Left ventricle myocardium inferior (tissue), 1 donor: ENCODE results near the gene KCNG2. TPM values are rescaled to one million over a fixed set of nuclear protein-coding genes. Genes with fewer than 3 reads are reported as not detected.

Experiments
- DNase-seq: peaks from one replicate; pipeline ENCODE4 v3.0.0-alpha.2; 2020
- H3K27ac ChIP-seq: fragments of 200-600 bp; replicated peaks from 2 replicates; pipeline ENCODE4 v1.8.0; 2021
- H3K27me3 ChIP-seq: fragments of 200-600 bp; 2 replicates; pipeline ENCODE4 v1.8.0; 2021; ENCODE audit warnings: low read depth
- H3K36me3 ChIP-seq: fragments of 200-600 bp; 2 replicates; pipeline ENCODE4 v1.8.0; 2021
- H3K4me1 ChIP-seq: fragments of 200-600 bp; 2 replicates; pipeline ENCODE4 v1.8.0; 2021
- H3K4me3 ChIP-seq: fragments of 200-600 bp; 2 replicates; pipeline ENCODE4 v1.8.0; 2021; ENCODE audit warnings: mild to moderate bottlenecking, moderate library complexity
- H3K9me3 ChIP-seq: fragments of 200-600 bp; replicated peaks from 2 replicates; pipeline ENCODE4 v1.8.0; 2021
- intact Hi-C: fragments of 100-400 bp; cut with micrococcal nuclease; formaldehyde crosslinking; loops from one replicate; pipeline ENCODE4 v1.11.0; 2022
- total RNA-seq: library from RNA; stranded (reverse); fragmentation: NEBNext Ultra II Directional; extraction: Animal tissue kit (Norgen Biotek cat#: 25700); gene quantifications from one replicate; pipeline ENCODE4 v1.2.1, GENCODE V29; 2021
- TF ChIP-seq, protein P1 (sequence below): fragments of 200-600 bp; IDR thresholded peaks from 2 replicates; pipeline ENCODE4 v1.8.0; 2021; ENCODE audit warnings: antibody characterized with exemption, mild to moderate bottlenecking, borderline replicate concordance
- donor health status: DM: no; HTN: yes; CAD: no; lungs with severe emphysema.

Gene KCNG2
- total RNA-seq, 1 donor from 2014 or later = not detected

DNA sequence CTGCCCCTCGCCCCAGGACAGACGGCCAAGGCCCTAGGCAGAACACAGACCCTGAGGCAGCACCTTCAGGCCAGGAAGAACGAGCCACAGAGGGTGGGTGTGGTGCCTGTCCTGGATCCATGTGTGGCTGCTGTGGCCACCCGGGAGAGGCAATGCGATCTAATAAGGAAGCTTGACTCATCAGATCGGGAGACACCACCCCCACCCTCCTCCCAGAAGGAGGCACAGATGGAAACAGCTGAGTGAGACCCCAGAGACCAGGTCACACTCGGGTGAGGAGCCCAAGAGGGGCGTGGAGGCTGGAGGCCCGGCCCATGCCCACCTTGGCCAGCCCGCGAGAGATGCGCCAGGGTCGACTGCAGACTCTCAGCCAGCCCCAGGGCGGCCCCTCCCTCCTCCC is 20.3 kb downstream of the KCNG2 start:
- Histone ChIP-seq H3K4me1 (no peaks in the 10 kb centered on the region), H3K36me3 (no peaks in the 10 kb centered on the region), H3K4me3 (no peak overlapping the region), H3K27ac (no peak overlapping the region), H3K27me3 (peaks cover 74% of the 10 kb centered on the region), H3K9me3 (no peaks in the 10 kb centered on the region)
- TF ChIP-seq, protein P1, sequence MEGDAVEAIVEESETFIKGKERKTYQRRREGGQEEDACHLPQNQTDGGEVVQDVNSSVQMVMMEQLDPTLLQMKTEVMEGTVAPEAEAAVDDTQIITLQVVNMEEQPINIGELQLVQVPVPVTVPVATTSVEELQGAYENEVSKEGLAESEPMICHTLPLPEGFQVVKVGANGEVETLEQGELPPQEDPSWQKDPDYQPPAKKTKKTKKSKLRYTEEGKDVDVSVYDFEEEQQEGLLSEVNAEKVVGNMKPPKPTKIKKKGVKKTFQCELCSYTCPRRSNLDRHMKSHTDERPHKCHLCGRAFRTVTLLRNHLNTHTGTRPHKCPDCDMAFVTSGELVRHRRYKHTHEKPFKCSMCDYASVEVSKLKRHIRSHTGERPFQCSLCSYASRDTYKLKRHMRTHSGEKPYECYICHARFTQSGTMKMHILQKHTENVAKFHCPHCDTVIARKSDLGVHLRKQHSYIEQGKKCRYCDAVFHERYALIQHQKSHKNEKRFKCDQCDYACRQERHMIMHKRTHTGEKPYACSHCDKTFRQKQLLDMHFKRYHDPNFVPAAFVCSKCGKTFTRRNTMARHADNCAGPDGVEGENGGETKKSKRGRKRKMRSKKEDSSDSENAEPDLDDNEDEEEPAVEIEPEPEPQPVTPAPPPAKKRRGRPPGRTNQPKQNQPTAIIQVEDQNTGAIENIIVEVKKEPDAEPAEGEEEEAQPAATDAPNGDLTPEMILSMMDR = no peak
- intact Hi-C loops = no loop called here
- DNase-seq = no peak

DNA sequence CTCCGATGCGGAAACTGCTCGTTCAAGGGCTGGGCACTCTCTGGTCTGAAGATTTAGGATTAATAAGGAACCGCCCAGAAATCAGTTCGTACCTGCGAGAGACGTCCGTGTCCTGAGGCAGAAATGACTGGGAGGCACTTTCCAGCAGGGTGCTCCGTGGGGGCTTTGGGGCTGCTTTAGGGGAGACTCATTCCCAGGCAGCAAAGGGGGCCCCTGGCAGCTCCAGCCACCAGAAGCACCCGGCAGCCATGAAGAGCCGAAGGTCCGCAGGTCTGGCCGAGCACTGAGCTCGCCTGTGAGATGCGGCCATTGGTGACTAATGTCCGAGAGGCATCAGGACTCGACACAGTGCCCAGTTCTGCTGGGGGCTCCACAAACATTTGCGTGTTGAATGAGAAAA is 20.9 kb downstream of the KCNG2 start:
- intact Hi-C loops = no loop called here
- no peak for DNase-seq
- TF ChIP-seq, protein P1 = no peak

DNA sequence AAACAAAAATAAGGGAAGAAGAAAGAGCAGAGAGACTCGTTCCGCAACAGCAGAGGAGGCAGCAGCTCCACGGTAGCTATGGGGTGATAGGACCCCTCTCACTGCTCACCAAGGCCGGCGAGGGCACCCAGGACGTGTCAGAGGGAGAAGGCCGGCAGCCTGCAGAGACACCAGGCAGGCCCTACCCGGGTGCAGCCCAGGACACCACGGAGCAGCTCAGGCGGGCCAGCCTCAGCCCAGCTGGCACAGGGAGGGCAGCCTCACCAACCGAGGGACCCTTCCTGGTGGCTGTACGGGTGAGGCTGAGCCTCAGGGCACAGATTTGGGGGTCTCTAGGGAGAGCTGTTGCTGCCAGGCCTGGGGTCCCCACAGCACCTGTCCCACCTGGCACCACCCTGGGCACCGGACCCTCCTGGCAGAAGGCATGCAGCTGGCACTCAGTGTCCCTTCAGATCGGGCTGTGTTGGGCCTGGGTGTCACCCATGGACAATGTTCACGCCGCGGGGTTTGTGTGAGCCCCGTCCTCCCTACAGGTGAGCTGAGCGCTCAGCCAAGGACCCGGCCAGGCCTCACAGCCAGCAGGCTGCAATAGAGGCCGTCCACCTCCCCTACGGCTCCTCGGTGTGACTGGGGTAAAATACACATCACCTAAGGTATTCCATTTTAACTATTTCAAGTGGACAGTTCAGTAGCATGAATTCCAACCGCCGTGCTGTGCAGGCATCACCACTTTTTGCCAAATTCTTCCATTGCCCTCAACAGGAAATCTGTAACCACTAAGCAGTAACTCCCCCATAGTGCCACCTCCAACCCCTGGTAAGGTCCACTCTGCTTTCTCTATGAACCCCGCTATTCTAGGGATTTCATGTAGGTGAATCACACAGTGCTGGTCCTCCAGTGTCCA is 21.6 kb downstream of the KCNG2 start:
- intact Hi-C loops = no loop called here

More for the DNA sequence above, 20.9 kb downstream of the KCNG2 start:
- Histone ChIP-seq H3K9me3 (no peaks in the 10 kb centered on the region), H3K36me3 (no peaks in the 10 kb centered on the region), H3K27ac (no peak overlapping the region), H3K27me3 (peaks cover 68% of the 10 kb centered on the region), H3K4me3 (no peak overlapping the region), H3K4me1 (no peaks in the 10 kb centered on the region)

DNA sequence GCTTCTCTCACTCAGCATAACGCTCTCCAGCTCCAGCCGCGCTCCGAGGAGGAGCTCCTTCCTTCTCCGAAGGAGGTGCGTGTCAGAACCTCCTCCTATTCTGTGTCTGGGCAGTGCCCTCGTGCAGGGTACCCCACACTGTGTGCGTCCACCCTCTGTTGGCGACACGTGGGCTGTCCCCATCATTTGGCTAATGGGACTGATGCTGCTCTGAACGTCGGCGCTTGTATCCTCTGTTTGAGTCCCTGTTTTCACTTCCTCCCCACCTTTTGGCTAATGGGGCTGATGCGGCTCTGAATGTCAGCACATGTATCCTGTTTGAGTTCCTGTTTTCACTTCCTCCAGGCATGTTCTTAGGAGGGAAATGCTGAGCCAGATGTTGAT is 22.2 kb downstream of the KCNG2 start:
- TF ChIP-seq, protein P1 = no peak
- DNase-seq = no peak
- Histone ChIP-seq H3K27me3 (peaks cover 60% of the 10 kb centered on the region), H3K4me1 (no peaks in the 10 kb centered on the region), H3K4me3 (no peak overlapping the region), H3K36me3 (no peaks in the 10 kb centered on the region), H3K27ac (no peak overlapping the region), H3K9me3 (no peaks in the 10 kb centered on the region)
- intact Hi-C loops = no loop called here

More for the DNA sequence above, 21.6 kb downstream of the KCNG2 start:
- no peak for DNase-seq
- TF ChIP-seq, protein P1 = no peak
- no peaks in the 10 kb centered on the region for H3K9me3 ChIP-seq
- no peak overlapping the region for H3K27ac ChIP-seq
- H3K36me3 ChIP-seq = no peaks in the 10 kb centered on the region
- no peak overlapping the region for H3K4me3 ChIP-seq
- peaks cover 62% of the 10 kb centered on the region for H3K27me3 ChIP-seq
- H3K4me1 ChIP-seq = no peaks in the 10 kb centered on the region

DNA sequence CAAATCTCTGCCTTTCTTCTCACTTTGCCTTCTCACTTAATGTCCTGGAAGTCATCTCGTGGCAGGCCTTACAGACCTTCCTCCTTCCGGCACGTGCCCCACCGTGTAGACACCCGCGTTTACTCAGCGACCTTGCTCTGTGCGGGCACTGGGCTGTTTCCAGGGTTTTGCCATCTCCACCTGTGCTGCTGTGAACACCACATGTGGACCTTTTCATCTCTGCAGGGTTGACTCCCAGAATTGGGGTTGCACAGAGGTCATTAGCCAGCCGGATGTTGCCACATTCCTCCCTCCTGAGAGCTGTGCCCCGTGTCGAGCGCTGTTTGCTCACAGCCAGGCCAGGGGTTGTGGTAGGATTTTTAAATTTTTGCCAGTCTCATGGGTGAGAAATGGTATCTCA is 25.4 kb downstream of the KCNG2 start:
- H3K27ac ChIP-seq = no peak overlapping the region
- intact Hi-C loops = no loop called here
- H3K4me3 ChIP-seq = no peak overlapping the region
- DNase-seq = no peak
- peaks cover 39% of the 10 kb centered on the region for H3K27me3 ChIP-seq
- no peaks in the 10 kb centered on the region for H3K9me3 ChIP-seq
- H3K36me3 ChIP-seq = no peaks in the 10 kb centered on the region
- no peaks in the 10 kb centered on the region for H3K4me1 ChIP-seq
- TF ChIP-seq, protein P1 = no peak
